GM12864 (cell line): Measurements from ENCODE around the gene GRB2.

ENCODE experiments used
- DNase-seq: peaks from one replicate; pipeline ENCODE4 v3.0.0-alpha.2; 2011; ENCODE audit warnings: low read depth
- H3K4me3 ChIP-seq: 2 replicates; pipeline ENCODE4 v1.5.1; 2011; ENCODE audit warnings: mild to moderate bottlenecking, low read depth, low read length, control low read depth
- TF ChIP-seq, protein P1 (sequence below): IDR thresholded peaks from 2 replicates; pipeline ENCODE4 v1.5.1; 2011; ENCODE audit warnings: low read depth, mild to moderate bottlenecking, moderate library complexity, low read length, control low read depth, inconsistent platforms; ENCODE audit errors: missing control alignments

GRB2 gene

DNA sequence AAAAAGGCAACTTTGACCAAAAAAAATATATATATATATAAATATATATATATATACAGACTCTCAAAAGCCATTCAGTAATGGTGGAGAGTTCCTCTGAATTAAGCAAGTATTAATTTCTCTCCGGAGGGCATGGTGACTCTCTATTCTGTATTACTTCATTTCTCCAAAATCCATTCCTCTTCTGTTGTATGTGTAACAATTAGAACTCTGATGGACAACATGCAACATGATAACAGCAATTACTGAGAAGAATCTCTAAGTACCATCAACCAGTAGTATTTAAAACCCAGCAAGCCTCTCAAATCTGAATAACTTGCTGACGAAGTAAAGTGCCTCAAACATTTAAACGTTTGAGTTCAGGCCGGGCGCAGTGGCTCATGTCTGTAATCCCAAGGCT is 2.3 kb downstream of the GRB2 start:
- no peak for DNase-seq
- peak overlapping the region; percentile 98 for H3K4me3 ChIP-seq

DNA sequence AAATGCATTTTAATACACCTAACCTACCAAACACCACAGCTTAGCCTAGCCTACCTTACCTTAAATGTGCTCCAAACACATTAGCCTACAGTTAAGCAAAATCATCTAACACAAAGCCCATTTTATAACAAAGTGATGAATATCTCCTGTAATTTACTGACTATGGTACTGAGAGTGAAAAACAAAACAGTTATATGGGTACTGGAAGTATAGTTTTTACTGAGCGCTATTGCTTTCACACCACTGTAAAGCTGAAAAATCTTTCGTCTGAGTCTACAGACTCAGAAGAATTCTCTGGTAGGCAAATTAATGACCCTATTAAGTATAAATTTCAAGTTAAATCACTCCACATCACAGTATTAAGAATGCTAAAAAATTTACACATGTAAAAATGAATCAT is 3.5 kb downstream of the GRB2 start:
- TF ChIP-seq, protein P1, sequence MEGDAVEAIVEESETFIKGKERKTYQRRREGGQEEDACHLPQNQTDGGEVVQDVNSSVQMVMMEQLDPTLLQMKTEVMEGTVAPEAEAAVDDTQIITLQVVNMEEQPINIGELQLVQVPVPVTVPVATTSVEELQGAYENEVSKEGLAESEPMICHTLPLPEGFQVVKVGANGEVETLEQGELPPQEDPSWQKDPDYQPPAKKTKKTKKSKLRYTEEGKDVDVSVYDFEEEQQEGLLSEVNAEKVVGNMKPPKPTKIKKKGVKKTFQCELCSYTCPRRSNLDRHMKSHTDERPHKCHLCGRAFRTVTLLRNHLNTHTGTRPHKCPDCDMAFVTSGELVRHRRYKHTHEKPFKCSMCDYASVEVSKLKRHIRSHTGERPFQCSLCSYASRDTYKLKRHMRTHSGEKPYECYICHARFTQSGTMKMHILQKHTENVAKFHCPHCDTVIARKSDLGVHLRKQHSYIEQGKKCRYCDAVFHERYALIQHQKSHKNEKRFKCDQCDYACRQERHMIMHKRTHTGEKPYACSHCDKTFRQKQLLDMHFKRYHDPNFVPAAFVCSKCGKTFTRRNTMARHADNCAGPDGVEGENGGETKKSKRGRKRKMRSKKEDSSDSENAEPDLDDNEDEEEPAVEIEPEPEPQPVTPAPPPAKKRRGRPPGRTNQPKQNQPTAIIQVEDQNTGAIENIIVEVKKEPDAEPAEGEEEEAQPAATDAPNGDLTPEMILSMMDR, result no peak
- H3K4me3 ChIP-seq, result peak overlapping the region; percentile 98
- no peak for DNase-seq

More for the DNA sequence above, 2.3 kb downstream of the GRB2 start:
- TF ChIP-seq, protein P1, result no peak

DNA sequence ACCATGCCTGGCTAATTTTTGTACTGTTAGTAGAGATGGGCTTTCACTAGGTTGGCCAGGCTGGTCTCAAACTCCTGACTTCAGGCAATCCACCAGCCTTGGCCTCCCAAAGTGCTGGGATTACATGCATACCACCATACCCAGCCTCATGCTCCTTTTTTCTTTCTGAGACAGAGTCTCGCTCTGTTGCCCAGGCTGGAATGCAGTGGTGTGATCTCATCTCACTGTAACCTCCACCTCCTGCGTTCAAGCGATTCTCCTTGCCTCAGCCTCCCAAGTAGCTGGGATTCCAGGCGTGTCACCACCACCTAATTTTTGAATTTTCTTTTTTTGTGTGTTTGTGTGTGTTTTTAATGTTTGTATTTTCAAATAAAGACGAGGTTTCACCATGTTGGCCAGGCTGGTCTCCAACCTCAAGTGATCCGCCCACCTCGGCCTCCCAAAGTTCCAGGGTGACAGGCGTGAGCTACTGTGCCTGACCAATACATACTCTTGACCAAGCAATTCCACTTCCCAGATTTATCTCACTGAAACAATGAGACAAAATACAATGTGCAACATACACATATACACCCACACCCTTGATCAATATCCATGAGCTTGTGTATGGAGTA is 5.0 kb downstream of the GRB2 start:
- H3K4me3 ChIP-seq, result no peak overlapping the region; the same call in 1 of the 2 replicates
- TF ChIP-seq, protein P1, result no peak
- no peak for DNase-seq

DNA sequence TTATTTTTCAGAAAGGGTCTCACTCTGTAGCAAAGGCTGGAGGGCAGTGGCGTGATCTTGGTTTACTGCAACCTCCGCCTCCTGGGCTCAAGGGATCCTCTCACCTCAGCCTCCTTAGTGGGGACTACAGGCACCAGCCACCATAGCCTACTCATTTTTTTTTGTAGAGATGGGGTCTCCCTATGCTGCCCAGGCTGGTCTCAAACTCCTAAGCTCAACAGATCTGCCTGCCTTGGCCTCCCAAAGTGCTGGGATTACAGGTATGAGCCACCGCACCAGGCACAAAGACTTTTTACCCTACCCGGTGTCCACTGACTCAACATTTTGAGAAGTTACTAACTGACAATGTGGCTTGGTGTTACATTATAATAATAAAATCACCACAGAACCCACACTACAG is 7.2 kb downstream of the GRB2 start:
- no peak for DNase-seq
- no peak overlapping the region for H3K4me3 ChIP-seq
- TF ChIP-seq, protein P1, result no peak

DNA sequence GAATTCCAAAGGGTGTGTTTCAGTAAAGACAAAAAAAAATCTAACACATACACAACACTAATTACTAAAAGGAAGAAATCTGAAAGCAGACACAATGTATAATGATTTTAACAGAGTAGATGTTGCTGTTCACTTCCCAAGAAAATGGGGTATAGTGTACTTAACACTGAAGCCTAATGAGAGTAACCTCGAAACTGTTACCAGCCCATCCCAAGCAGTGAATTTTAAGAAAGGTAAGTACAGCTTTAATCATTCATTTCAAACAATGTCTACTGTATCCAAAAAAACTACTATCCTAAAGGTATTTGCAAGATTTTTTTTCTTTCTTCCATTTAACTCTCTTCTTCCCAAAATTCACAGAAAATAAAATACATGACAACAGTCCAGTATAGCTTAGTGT is 8.3 kb downstream of the GRB2 start:
- TF ChIP-seq, protein P1, result no peak
- DNase-seq, result no peak
- no peak overlapping the region for H3K4me3 ChIP-seq

DNA sequence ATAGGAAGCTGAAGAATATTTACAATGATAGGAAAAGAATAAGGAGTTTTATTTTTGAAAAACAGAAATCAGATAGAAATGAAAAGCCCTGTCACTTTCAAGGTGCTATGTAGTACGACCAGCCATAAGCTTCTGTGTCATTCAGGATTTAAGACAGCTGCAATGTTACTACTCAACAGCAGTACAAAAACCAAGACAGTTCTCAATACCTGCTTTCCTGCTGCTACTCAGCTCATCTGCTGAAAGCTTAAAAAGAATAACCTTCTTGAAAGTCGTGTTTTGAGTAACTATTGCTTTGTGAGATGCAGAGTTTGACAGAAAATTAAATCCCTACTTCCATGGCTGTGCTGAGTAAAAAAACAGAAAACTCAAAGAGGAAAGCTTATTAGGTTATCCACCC is 8.7 kb downstream of the GRB2 start:
- no peak for DNase-seq
- H3K4me3 ChIP-seq, result no peak overlapping the region
- TF ChIP-seq, protein P1, result no peak

DNA sequence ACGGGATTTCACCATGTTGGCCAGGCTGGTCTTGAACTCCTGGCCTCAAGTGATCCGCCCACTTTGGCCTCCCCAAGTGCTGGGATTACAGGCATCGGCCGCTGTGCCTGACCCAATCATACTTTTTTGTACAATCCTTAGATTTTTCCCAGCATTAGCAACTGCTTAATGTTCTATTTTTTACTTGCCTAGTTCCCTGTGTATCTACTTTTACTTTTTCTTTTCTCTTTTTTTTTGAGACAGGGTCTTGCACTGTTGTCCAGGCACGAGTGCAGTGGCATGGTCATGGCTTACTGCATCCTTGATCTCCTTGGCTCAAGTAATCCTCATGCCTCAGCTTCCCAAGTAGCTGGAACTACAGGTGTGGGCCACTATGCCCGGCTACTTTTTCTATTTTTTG is 9.5 kb downstream of the GRB2 start:
- peak overlapping the region; percentile 60 for H3K4me3 ChIP-seq
- TF ChIP-seq, protein P1, result no peak
- DNase-seq, result no peak
